ENCODE measurements around the gene RABAC1. TPM values are rescaled to one million over a fixed set of nuclear protein-coding genes. Genes with fewer than 3 reads are reported as not detected.

The RABAC1 gene
- total and polyA plus RNA-seq, 10 of the 15 experiments (the other 5 are each of a cell fraction or from before 2014, with no cell fraction given): 10.9 to 115 (median 49.2) TPM

- TF ChIP-seq ZNF687 (IDR thresholded peaks at IDR 0.05): no peak
- no peak for TF ChIP-seq JUNB (IDR thresholded peaks at IDR 0.05)
- no peak for TF ChIP-seq HSF1 (IDR thresholded peaks at IDR 0.05; ENCODE audit: low read depth, low read length)
- TF ChIP-seq FOS (IDR thresholded peaks at IDR 0.05; ENCODE audit: borderline replicate concordance, extremely low read depth, insufficient read length): no peak
- no peak for TF ChIP-seq HDGF (IDR thresholded peaks at IDR 0.05)
- TF ChIP-seq IKZF1 (conservative IDR thresholded peaks at IDR 0.05): no peak
- TF ChIP-seq ATF3 (IDR thresholded peaks at IDR 0.05; ENCODE audit: borderline replicate concordance, extremely low read depth, low read depth, low read length): no peak
- no peak for TF ChIP-seq CHD2 (IDR thresholded peaks at IDR 0.05; ENCODE audit: borderline replicate concordance, low read depth, low read length)
- no peak for TF ChIP-seq EP300 (IDR thresholded peaks at IDR 0.05; ENCODE audit: borderline replicate concordance in 1 of 2, control insufficient read depth in 1 of 2, low read depth in 2 of 2, low read length in 2 of 2)
- TF ChIP-seq FOXM1 (IDR thresholded peaks at IDR 0.05; ENCODE audit: low read depth, low read length): no peak
Measured at GRCh38 chr19:41933693-41934426, 25.3 kb downstream of the RABAC1 start (continued).
